HepG2 (cell line): ENCODE results near the gene FRMD4A. TPM values are rescaled to one million over a fixed set of nuclear protein-coding genes. Genes with fewer than 3 reads are reported as not detected.

Source experiments
- CENPT ChIP-seq: sonication (generic); formaldehyde crosslinking; IDR thresholded peaks from 2 replicates; pipeline ENCODE4 v1.8.0; 2022; ENCODE audit warnings: low read depth, mild to moderate bottlenecking, moderate library complexity, missing genetic modification reagents
- DNMT3B ChIP-seq: conservative IDR thresholded peaks from 2 replicates; pipeline ENCODE4 v1.6.1; 2016; ENCODE audit warnings: missing biosample characterization, control low read depth
- GABPA ChIP-seq, 2 experiments: IDR thresholded peaks; 2 replicates each; pipeline ENCODE4 v1.6.1; 2011 to 2016; ENCODE audit warnings: low read depth in 2 of 2, low read length in 1 of 2, missing biosample characterization in 1 of 2, missing genetic modification characterization in 1 of 2
- HNRNPL ChIP-seq: fragments of 200-400 bp; formaldehyde crosslinking; IDR thresholded peaks from 2 replicates; pipeline ENCODE4 v1.6.1; 2017; ENCODE audit warnings: mild to moderate bottlenecking, low read depth, low read length
- JUNB ChIP-seq: sonication (generic); formaldehyde crosslinking; IDR thresholded peaks from 2 replicates; pipeline ENCODE4 v1.8.0; 2022; ENCODE audit warnings: missing genetic modification reagents, mild to moderate bottlenecking, borderline replicate concordance
- KDM5B ChIP-seq: sonication (generic); formaldehyde crosslinking; IDR thresholded peaks from 2 replicates; pipeline ENCODE4 v1.4.0; 2020; ENCODE audit warnings: missing genetic modification reagents, mild to moderate bottlenecking, borderline replicate concordance
- SP4 ChIP-seq: sonication (generic); formaldehyde crosslinking; IDR thresholded peaks from 2 replicates; pipeline ENCODE4 v1.8.1; 2023; ENCODE audit warnings: mild to moderate bottlenecking, missing genetic modification reagents
- TBL1XR1 ChIP-seq: fragments of 150-350 bp; IDR thresholded peaks from 2 replicates; pipeline ENCODE4 v1.6.1; 2014; ENCODE audit warnings: borderline replicate concordance, low read length; ENCODE audit not compliant: partially characterized antibody
- TBX3 ChIP-seq: fragments of 450-650 bp; IDR thresholded peaks from 2 replicates; pipeline ENCODE4 v1.6.1; 2017; ENCODE audit warnings: antibody characterized with exemption, mild to moderate bottlenecking, inconsistent platforms, borderline replicate concordance
- TEAD3 ChIP-seq: optimal IDR thresholded peaks from 2 replicates; pipeline ENCODE3; 2016; ENCODE audit warnings: borderline replicate concordance
- THAP11 ChIP-seq: IDR thresholded peaks from 2 replicates; pipeline ENCODE4 v1.6.1; 2016; ENCODE audit warnings: missing biosample characterization, missing genetic modification reagents
- ZNF143 ChIP-seq: sonication (generic); formaldehyde crosslinking; IDR thresholded peaks from 2 replicates; pipeline ENCODE4 v1.4.0; 2020; ENCODE audit warnings: missing genetic modification reagents
- ZNF24 ChIP-seq: fragments of 450-650 bp; IDR thresholded peaks from 2 replicates; pipeline ENCODE4 v1.6.1; 2017; ENCODE audit warnings: antibody characterized with exemption, mild to moderate bottlenecking
- ZSCAN29 ChIP-seq: sonication (generic); formaldehyde crosslinking; conservative IDR thresholded peaks from 2 replicates; pipeline ENCODE4 v1.4.0; 2020; ENCODE audit warnings: mild to moderate bottlenecking, missing genetic modification reagents
- polyA plus RNA-seq, 8 experiments: library from polyadenylated mRNA; depleted of rRNA in 3 of 8; stranded (reverse) in 7 of 8; unstranded in 1 of 8; fragments of >200 nt; fragmentation: Illumina TruSeq in 4 of 8; extraction: Trizol in 4 of 8; gene quantifications; 2 replicates each; pipeline versions ENCODE4 v1.2.1 to v1.2.3, GENCODE V29; 2011 to 2016; ENCODE audit warnings: low read depth in 4 of 8, missing spikeins in 1 of 8, mixed read lengths in 1 of 8; ENCODE audit not compliant: insufficient read depth in 1 of 8
- total RNA-seq, 5 experiments: library from RNA; depleted of rRNA; stranded (reverse); fragments of >200 nt; fragmentation: Illumina TruSeq; extraction: Trizol; gene quantifications; 2 replicates each; pipeline ENCODE4 v1.2.3, GENCODE V29; 2016; ENCODE audit warnings: low read depth in 1 of 5
- TF ChIP-seq, protein P1 (sequence below): sonication (generic); formaldehyde crosslinking; IDR thresholded peaks from 2 replicates; pipeline ENCODE4 v1.5.0; 2020; ENCODE audit warnings: missing genetic modification reagents
- TF ChIP-seq, protein P2 (sequence below): sonication (generic); formaldehyde crosslinking; IDR thresholded peaks from 2 replicates; pipeline ENCODE4 v1.5.1; 2020; ENCODE audit warnings: mild to moderate bottlenecking, missing genetic modification reagents, borderline replicate concordance
- TF ChIP-seq, protein P3 (sequence below): sonication (generic); formaldehyde crosslinking; IDR thresholded peaks from 2 replicates; pipeline ENCODE4 v1.8.0; 2023; ENCODE audit warnings: mild to moderate bottlenecking, missing genetic modification reagents
- TF ChIP-seq, protein P4 (sequence below): sonication (generic); formaldehyde crosslinking; IDR thresholded peaks from 2 replicates; pipeline ENCODE4 v1.5.1; 2020; ENCODE audit warnings: missing genetic modification reagents, mild to moderate bottlenecking, borderline replicate concordance

The FRMD4A gene
- total and polyA plus RNA-seq, 2 of the 13 experiments (the other 11 are each of a cell fraction or from before 2014, with no cell fraction given): 0.09 to 0.26 TPM

DNA sequence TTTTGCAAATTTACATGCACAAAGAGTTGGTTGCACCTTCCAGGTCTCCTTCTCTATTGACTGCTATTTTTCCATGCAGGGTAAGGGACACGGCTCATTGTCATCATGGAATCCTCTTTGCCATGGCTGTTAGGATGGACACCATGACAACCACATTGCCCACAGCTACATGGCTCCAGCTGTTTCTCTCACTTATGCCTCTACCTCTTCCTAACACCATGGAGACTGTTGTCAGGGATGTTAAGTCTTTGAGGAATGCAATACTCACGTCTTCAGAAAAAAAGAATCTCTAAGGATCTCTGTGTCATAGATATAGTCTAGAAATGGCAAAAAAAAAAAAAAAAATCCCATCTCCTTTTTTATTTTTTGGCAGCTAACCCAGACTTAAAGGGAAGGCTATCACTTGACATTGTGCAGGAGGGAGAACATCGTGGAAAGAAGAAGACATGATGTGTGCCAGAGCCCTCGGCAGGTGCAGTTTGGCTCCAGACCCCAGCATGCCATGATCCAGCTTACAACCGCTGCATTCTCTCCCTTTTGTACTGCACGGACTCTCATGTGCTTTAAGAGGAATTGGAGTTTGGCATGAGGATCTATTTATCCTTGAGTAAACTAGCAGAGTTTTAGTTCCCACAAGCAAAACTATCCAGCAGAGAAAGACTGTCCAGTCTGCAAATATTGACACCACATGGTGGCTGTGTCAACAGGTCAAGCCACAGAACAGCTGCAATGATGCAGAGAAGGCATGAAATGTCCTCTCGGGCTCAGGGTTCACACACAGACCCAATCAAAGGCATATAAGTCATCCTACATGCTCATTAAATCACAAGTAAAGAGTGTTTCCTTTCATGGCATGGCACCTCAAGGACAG is 70.8 kb downstream of the FRMD4A start (continued):
- TF ChIP-seq, protein P1, sequence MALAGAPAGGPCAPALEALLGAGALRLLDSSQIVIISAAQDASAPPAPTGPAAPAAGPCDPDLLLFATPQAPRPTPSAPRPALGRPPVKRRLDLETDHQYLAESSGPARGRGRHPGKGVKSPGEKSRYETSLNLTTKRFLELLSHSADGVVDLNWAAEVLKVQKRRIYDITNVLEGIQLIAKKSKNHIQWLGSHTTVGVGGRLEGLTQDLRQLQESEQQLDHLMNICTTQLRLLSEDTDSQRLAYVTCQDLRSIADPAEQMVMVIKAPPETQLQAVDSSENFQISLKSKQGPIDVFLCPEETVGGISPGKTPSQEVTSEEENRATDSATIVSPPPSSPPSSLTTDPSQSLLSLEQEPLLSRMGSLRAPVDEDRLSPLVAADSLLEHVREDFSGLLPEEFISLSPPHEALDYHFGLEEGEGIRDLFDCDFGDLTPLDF (CRISPR knock-in tag): no peak
- no peak for TF ChIP-seq TBL1XR1
- no peak for TF ChIP-seq GABPA (IDR thresholded peaks at IDR 0.05; ENCODE audit: low read depth, low read length)
- peak; percentile 34; the same call in 1 of the 2 replicates for TF ChIP-seq GABPA (CRISPR knock-in tag; IDR thresholded peaks at IDR 0.05; ENCODE audit: low read depth)
- TF ChIP-seq TBX3: peak; percentile 78; the same call in 1 of the 2 replicates
- TF ChIP-seq ZNF24: no peak
- TF ChIP-seq, protein P2, sequence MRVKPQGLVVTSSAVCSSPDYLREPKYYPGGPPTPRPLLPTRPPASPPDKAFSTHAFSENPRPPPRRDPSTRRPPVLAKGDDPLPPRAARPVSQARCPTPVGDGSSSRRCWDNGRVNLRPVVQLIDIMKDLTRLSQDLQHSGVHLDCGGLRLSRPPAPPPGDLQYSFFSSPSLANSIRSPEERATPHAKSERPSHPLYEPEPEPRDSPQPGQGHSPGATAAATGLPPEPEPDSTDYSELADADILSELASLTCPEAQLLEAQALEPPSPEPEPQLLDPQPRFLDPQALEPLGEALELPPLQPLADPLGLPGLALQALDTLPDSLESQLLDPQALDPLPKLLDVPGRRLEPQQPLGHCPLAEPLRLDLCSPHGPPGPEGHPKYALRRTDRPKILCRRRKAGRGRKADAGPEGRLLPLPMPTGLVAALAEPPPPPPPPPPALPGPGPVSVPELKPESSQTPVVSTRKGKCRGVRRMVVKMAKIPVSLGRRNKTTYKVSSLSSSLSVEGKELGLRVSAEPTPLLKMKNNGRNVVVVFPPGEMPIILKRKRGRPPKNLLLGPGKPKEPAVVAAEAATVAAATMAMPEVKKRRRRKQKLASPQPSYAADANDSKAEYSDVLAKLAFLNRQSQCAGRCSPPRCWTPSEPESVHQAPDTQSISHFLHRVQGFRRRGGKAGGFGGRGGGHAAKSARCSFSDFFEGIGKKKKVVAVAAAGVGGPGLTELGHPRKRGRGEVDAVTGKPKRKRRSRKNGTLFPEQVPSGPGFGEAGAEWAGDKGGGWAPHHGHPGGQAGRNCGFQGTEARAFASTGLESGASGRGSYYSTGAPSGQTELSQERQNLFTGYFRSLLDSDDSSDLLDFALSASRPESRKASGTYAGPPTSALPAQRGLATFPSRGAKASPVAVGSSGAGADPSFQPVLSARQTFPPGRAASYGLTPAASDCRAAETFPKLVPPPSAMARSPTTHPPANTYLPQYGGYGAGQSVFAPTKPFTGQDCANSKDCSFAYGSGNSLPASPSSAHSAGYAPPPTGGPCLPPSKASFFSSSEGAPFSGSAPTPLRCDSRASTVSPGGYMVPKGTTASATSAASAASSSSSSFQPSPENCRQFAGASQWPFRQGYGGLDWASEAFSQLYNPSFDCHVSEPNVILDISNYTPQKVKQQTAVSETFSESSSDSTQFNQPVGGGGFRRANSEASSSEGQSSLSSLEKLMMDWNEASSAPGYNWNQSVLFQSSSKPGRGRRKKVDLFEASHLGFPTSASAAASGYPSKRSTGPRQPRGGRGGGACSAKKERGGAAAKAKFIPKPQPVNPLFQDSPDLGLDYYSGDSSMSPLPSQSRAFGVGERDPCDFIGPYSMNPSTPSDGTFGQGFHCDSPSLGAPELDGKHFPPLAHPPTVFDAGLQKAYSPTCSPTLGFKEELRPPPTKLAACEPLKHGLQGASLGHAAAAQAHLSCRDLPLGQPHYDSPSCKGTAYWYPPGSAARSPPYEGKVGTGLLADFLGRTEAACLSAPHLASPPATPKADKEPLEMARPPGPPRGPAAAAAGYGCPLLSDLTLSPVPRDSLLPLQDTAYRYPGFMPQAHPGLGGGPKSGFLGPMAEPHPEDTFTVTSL: peak; percentile 85
- no peak for TF ChIP-seq THAP11
- TF ChIP-seq ZSCAN29 (CRISPR knock-in tag): no peak
- TF ChIP-seq JUNB (CRISPR knock-in tag): no peak
- no peak for TF ChIP-seq ZNF143 (CRISPR knock-in tag)
- TF ChIP-seq, protein P3, sequence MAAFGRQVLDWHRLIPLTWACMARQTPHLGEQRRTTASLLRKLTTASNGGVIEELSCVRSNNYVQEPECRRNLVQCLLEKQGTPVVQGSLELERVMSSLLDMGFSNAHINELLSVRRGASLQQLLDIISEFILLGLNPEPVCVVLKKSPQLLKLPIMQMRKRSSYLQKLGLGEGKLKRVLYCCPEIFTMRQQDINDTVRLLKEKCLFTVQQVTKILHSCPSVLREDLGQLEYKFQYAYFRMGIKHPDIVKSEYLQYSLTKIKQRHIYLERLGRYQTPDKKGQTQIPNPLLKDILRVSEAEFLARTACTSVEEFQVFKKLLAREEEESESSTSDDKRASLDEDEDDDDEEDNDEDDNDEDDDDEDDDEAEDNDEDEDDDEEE: no peak
- no peak for TF ChIP-seq DNMT3B (CRISPR knock-in tag)
- TF ChIP-seq SP4: no peak
- TF ChIP-seq, protein P4, sequence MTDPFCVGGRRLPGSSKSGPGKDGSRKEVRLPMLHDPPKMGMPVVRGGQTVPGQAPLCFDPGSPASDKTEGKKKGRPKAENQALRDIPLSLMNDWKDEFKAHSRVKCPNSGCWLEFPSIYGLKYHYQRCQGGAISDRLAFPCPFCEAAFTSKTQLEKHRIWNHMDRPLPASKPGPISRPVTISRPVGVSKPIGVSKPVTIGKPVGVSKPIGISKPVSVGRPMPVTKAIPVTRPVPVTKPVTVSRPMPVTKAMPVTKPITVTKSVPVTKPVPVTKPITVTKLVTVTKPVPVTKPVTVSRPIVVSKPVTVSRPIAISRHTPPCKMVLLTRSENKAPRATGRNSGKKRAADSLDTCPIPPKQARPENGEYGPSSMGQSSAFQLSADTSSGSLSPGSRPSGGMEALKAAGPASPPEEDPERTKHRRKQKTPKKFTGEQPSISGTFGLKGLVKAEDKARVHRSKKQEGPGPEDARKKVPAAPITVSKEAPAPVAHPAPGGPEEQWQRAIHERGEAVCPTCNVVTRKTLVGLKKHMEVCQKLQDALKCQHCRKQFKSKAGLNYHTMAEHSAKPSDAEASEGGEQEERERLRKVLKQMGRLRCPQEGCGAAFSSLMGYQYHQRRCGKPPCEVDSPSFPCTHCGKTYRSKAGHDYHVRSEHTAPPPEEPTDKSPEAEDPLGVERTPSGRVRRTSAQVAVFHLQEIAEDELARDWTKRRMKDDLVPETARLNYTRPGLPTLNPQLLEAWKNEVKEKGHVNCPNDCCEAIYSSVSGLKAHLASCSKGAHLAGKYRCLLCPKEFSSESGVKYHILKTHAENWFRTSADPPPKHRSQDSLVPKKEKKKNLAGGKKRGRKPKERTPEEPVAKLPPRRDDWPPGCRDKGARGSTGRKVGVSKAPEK (CRISPR knock-in tag): no peak
- TF ChIP-seq TEAD3 (CRISPR knock-in tag): peak; percentile 76
- no peak for TF ChIP-seq KDM5B (CRISPR knock-in tag)
- no peak for TF ChIP-seq CENPT
- TF ChIP-seq HNRNPL: no peak
